ENCODE data around the gene GCAT.
A peak's percentile ranks its signal among the peaks of the same experiment; 100 is the strongest.

Gene GCAT

DNA sequence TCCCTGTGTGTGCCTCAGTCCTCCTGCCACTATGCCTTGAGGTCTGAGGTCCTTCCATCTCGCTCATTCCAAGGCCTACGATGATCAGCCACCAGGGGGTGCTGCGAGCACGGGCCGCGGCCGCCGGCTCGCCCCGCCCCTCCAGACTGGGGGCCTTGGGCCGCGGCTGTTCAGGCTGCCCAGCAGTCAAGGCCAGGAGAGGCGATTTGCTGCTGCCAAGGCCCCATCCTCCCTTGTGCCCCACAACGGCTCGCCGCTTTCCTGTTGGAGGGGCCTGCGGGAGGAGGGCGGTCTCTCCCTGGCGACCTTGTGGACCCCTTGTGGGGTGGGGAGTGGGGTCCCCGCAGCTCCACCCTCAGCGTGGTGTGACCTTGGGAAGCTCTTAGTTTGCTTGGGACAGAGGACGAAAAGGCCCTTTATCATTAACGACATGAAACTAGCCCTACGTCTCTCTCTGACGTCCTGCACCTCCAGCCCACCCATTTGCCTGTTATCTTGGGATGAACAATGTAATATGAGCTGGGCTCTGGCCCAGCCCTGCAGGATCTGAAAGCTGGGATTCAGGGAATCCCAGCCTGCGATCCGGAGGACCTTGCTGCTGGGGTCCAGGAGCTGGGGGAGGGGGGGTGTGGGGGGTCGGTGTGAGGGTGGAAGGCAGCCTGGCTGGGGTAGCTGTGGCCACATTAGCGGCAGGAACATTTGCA lies 10.1 kb downstream of the GCAT start:
- Histone ChIP-seq H3K9me3 (ENCODE audit: severe bottlenecking) (no peaks in the 10 kb centered on the region), H3K4me3 (ENCODE audit: low read depth, low read length) (peak overlapping the region; percentile 34), H3K27ac (no peak overlapping the region), H3K36me3 (no peaks in the 10 kb centered on the region), H3K27me3 (ENCODE audit: insufficient read depth, low read depth, severe bottlenecking) (peaks cover 22% of the 10 kb centered on the region)
- DNase-seq, result peak; percentile 81
- TF ChIP-seq, protein P1, sequence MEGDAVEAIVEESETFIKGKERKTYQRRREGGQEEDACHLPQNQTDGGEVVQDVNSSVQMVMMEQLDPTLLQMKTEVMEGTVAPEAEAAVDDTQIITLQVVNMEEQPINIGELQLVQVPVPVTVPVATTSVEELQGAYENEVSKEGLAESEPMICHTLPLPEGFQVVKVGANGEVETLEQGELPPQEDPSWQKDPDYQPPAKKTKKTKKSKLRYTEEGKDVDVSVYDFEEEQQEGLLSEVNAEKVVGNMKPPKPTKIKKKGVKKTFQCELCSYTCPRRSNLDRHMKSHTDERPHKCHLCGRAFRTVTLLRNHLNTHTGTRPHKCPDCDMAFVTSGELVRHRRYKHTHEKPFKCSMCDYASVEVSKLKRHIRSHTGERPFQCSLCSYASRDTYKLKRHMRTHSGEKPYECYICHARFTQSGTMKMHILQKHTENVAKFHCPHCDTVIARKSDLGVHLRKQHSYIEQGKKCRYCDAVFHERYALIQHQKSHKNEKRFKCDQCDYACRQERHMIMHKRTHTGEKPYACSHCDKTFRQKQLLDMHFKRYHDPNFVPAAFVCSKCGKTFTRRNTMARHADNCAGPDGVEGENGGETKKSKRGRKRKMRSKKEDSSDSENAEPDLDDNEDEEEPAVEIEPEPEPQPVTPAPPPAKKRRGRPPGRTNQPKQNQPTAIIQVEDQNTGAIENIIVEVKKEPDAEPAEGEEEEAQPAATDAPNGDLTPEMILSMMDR (IDR thresholded peaks at IDR 0.05; ENCODE audit: low read depth, low read length), result peak; percentile 92

DNA sequence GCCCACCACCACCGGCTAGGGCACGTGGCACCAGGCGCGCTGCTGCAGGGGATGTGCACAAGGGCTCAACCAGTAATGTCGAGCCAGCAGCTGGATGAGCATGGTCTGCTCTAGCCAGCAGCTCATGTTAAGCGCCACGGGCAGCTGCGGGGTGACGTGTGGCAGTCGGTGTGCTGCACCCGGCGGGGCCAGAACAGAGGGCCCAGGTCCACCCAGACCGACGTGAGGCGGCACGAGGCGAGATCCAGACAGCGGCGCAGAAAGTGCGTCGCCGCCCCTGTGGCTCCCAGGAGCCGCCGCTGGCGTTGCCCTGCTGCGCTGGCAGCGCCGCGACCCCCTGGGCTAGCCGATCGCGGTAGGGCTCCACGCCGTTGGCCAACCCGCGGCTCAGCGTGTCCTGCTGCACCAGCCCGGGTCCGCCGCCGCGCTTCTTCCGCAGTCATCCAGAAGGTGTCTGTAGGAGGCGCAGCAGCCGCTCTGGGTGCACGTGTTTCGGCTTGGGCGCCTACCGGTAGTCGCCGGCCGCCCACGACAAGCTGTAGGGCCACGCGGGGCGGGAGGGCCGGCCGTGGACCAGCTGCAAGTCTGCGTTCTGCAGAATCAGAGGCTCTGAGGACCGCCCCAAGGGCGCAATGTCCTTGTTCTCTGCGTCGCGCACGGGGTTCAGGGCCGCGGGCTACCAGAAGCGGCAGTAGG lies 10.8 kb downstream of the GCAT start:
- H3K27me3 ChIP-seq (ENCODE audit: insufficient read depth, low read depth, severe bottlenecking), result peaks cover 22% of the 10 kb centered on the region
- TF ChIP-seq, protein P1 (IDR thresholded peaks at IDR 0.05; ENCODE audit: low read depth, low read length), result peak; percentile 57
- DNase-seq, result peak; percentile 78
- no peaks in the 10 kb centered on the region for H3K36me3 ChIP-seq
- no peak overlapping the region for H3K27ac ChIP-seq
- H3K4me3 ChIP-seq (ENCODE audit: low read depth, low read length), result peak overlapping the region; percentile 25
- H3K9me3 ChIP-seq (ENCODE audit: severe bottlenecking), result no peaks in the 10 kb centered on the region

DNA sequence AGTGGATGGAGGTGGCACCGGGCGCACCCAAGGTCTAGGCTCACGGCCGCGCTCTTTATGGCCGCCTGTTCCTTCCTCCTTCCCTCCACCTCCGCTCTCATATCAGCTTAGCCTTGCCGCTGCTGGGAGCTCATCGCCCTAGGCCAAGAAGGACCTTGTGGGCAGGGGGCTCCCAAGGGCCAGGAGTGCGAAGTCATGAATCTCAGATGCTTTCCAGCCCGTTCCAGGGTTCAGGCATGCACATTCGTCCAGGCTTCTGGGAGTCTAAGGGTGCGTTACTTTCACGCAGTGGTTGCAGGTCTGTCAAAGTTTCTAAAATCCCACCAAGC lies 11.3 kb downstream of the GCAT start:
- Histone ChIP-seq H3K27ac (no peak overlapping the region), H3K4me3 (ENCODE audit: low read depth, low read length) (peak overlapping the region; percentile 25), H3K9me3 (ENCODE audit: severe bottlenecking) (no peaks in the 10 kb centered on the region), H3K27me3 (ENCODE audit: insufficient read depth, low read depth, severe bottlenecking) (peaks cover 23% of the 10 kb centered on the region), H3K36me3 (no peaks in the 10 kb centered on the region)
- TF ChIP-seq, protein P1 (IDR thresholded peaks at IDR 0.05; ENCODE audit: low read depth, low read length), result no peak
- no peak for DNase-seq

DNA sequence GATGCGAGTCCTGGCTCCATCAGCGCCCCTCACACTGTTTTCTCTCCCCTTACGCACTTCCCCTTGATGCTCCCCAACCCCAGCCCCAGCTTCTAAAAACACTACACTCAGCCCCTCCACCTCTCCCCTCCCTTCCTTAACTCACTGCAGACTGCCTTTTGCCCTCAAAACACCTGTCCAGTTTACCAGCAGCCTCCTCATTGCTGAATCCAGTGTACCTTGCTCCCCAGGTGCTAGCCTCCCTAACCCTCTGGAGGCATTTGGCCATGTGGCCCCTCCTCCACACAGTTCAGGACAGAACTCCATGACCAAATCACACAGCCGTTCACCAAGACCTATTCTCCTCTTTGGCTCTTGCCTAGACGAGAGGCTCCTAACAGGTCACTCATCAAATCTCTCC lies 12.6 kb downstream of the GCAT start:
- H3K27me3 ChIP-seq (ENCODE audit: insufficient read depth, low read depth, severe bottlenecking), result peaks cover 26% of the 10 kb centered on the region
- no peaks in the 10 kb centered on the region for H3K9me3 ChIP-seq (ENCODE audit: severe bottlenecking)
- H3K4me3 ChIP-seq (ENCODE audit: low read depth, low read length), result no peak overlapping the region
- no peaks in the 10 kb centered on the region for H3K36me3 ChIP-seq
- TF ChIP-seq, protein P1 (IDR thresholded peaks at IDR 0.05; ENCODE audit: low read depth, low read length), result no peak
- no peak overlapping the region for H3K27ac ChIP-seq
- DNase-seq, result no peak

DNA sequence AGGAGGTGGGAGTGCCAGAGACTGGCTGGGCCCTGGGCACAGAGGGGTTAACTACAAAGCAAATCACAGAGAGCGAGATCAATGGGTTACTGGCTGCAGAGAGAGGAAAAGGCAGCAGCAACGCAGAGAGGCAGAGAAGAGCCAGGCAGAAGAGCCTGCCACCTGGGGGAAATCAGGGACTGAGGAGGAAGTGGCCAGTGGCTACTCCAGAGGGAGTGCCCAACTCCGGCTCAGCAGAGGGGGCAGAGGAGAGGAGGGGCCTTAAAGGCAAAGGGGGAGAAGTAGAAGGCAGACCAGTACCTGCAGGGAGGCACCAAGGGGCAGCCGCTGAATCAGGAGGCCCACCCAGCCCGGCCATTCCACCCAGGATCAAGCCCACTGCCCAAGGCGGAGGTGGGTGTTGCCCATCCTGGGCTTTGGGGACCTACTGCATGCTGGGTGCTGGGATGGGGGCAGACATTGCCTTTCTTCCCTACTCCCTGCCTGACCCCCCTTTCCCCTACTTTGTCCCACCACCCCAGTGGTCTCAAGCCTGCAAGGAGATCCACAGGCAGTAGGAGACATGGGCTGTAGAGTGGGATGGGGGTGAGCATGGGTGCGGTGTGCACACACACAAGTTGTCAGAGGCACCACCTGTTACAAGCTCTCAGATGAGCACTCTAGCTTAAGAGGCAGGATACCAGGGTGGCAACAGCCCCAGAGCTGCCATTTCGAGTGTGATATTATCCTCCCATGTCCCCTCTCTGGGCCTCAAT lies 14.5 kb downstream of the GCAT start:
- no peak for DNase-seq

More for the DNA sequence above, 14.5 kb downstream of the GCAT start:
- Histone ChIP-seq H3K9me3 (ENCODE audit: severe bottlenecking) (no peaks in the 10 kb centered on the region), H3K27ac (no peak overlapping the region), H3K4me3 (ENCODE audit: low read depth, low read length) (no peak overlapping the region), H3K27me3 (ENCODE audit: insufficient read depth, low read depth, severe bottlenecking) (peaks cover 26% of the 10 kb centered on the region), H3K36me3 (no peaks in the 10 kb centered on the region)
- TF ChIP-seq, protein P1 (IDR thresholded peaks at IDR 0.05; ENCODE audit: low read depth, low read length), result no peak

Measured in WERI-Rb-1 (cell line).